Measurements from ENCODE around the gene DPY30. TPM values are rescaled to one million over a fixed set of nuclear protein-coding genes. Genes with fewer than 3 reads are reported as not detected.

DPY30 gene
- polyA plus RNA-seq, 1 of the 3 experiments (the other 2 are of a cell fraction): 155 TPM

DNA sequence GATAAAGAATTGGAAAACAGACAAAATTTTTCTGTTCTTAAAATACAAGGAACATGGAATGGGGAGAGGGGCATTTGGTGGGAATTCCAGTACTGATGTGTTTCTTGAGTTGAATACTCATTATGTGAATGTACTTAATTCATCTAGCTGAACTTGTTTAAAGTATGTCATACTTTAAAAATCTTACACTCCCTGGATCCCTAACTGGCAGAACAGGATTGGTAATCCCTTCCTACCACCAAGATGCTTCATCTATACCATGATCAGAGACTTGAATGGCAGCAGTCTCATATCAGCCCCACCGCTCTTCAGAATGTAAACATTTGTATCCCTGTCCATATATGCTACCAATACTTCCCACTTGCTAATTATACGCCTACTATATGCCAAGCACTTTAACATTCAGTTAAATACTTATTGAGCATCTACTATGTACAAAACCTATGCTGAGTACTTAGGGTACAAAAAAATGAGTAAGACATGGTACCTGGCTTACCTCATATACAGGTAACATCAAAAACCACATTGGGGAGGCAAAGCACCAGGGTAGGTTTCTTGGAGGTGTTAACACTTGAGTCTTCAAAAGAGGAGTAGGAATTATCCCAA lies 34.1 kb downstream of the DPY30 start:
- Histone ChIP-seq H3K9me3 (no peaks in the 10 kb centered on the region), H4K20me1 (ENCODE audit: insufficient read depth) (peaks cover 82% of the 10 kb centered on the region), H3K79me2 (ENCODE audit: insufficient read depth) (peaks cover 93% of the 10 kb centered on the region), H3K9ac (no peak overlapping the region), H3K27me3 (ENCODE audit: insufficient read depth) (no peaks in the 10 kb centered on the region), H3F3A (replicated peaks; ENCODE audit: insufficient read depth) (peaks cover 11% of the 10 kb centered on the region), H2AFZ (ENCODE audit: low read depth) (no peak overlapping the region), H3K4me1 (ENCODE audit: control insufficient read depth in 1 of 2, insufficient read depth in 2 of 2, low read depth in 1 of 2, low read length in 1 of 2) (peaks cover 0 to 11% of the 10 kb centered on the region in 2 experiments; a peak in 3 of 4 replicates), H3K27ac (ENCODE audit: low read depth in 2 of 2, low read length in 1 of 2) (no peak overlapping the region), H3K4me3 (ENCODE audit: low read depth in 2 of 2, low read length in 1 of 2) (no peak overlapping the region), H3K36me3 (replicated peaks in 1 of 2; ENCODE audit: control insufficient read depth in 1 of 2, insufficient read depth in 2 of 2, low read length in 1 of 2) (peaks cover 3 to 5% of the 10 kb centered on the region in 2 experiments), H3K9me2 (no peaks in the 10 kb centered on the region), H3K4me2 (no peak overlapping the region)
- 98% methylated on average over 2 of the region's 2 CpGs for WGBS (ENCODE audit: low lambda C conversion rate)
- ChIA-PET CTCF (no interaction called here), POLR2A (interaction anchor here (0.6 kb wide), 1 partner anchor 50 kb away, joined by 3 read pairs; no protein-coding TSS in a partner anchor)
- DNase-seq: no peak
- TF ChIP-seq MEF2A (IDR thresholded peaks at IDR 0.05; ENCODE audit: borderline replicate concordance, low read depth): no peak
- TF ChIP-seq EP300 (IDR thresholded peaks at IDR 0.05; ENCODE audit: borderline replicate concordance in 1 of 2, low read depth in 1 of 2, low read length in 1 of 2): no peak
- TF ChIP-seq, protein P1, sequence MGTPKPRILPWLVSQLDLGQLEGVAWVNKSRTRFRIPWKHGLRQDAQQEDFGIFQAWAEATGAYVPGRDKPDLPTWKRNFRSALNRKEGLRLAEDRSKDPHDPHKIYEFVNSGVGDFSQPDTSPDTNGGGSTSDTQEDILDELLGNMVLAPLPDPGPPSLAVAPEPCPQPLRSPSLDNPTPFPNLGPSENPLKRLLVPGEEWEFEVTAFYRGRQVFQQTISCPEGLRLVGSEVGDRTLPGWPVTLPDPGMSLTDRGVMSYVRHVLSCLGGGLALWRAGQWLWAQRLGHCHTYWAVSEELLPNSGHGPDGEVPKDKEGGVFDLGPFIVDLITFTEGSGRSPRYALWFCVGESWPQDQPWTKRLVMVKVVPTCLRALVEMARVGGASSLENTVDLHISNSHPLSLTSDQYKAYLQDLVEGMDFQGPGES (IDR thresholded peaks at IDR 0.05; ENCODE audit: low read depth, low read length): no peak
- no peak for TF ChIP-seq RFX5 (IDR thresholded peaks at IDR 0.05; ENCODE audit: low read length)
- TF ChIP-seq, protein P2, sequence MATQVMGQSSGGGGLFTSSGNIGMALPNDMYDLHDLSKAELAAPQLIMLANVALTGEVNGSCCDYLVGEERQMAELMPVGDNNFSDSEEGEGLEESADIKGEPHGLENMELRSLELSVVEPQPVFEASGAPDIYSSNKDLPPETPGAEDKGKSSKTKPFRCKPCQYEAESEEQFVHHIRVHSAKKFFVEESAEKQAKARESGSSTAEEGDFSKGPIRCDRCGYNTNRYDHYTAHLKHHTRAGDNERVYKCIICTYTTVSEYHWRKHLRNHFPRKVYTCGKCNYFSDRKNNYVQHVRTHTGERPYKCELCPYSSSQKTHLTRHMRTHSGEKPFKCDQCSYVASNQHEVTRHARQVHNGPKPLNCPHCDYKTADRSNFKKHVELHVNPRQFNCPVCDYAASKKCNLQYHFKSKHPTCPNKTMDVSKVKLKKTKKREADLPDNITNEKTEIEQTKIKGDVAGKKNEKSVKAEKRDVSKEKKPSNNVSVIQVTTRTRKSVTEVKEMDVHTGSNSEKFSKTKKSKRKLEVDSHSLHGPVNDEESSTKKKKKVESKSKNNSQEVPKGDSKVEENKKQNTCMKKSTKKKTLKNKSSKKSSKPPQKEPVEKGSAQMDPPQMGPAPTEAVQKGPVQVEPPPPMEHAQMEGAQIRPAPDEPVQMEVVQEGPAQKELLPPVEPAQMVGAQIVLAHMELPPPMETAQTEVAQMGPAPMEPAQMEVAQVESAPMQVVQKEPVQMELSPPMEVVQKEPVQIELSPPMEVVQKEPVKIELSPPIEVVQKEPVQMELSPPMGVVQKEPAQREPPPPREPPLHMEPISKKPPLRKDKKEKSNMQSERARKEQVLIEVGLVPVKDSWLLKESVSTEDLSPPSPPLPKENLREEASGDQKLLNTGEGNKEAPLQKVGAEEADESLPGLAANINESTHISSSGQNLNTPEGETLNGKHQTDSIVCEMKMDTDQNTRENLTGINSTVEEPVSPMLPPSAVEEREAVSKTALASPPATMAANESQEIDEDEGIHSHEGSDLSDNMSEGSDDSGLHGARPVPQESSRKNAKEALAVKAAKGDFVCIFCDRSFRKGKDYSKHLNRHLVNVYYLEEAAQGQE (IDR thresholded peaks at IDR 0.05; ENCODE audit: low read depth, low read length): no peak
- TF ChIP-seq, protein P3, sequence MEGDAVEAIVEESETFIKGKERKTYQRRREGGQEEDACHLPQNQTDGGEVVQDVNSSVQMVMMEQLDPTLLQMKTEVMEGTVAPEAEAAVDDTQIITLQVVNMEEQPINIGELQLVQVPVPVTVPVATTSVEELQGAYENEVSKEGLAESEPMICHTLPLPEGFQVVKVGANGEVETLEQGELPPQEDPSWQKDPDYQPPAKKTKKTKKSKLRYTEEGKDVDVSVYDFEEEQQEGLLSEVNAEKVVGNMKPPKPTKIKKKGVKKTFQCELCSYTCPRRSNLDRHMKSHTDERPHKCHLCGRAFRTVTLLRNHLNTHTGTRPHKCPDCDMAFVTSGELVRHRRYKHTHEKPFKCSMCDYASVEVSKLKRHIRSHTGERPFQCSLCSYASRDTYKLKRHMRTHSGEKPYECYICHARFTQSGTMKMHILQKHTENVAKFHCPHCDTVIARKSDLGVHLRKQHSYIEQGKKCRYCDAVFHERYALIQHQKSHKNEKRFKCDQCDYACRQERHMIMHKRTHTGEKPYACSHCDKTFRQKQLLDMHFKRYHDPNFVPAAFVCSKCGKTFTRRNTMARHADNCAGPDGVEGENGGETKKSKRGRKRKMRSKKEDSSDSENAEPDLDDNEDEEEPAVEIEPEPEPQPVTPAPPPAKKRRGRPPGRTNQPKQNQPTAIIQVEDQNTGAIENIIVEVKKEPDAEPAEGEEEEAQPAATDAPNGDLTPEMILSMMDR (IDR thresholded peaks at IDR 0.05): no peak
- no peak for TF ChIP-seq CHD2 (IDR thresholded peaks at IDR 0.05; ENCODE audit: low read length, partially characterized antibody)
- TF ChIP-seq EZH2phosphoT487 (IDR thresholded peaks at IDR 0.05; ENCODE audit: borderline replicate concordance, low read depth): no peak
- TF ChIP-seq FOSL2 (IDR thresholded peaks at IDR 0.05; ENCODE audit: borderline replicate concordance, low read depth): no peak
- no peak for TF ChIP-seq RAD21 (IDR thresholded peaks at IDR 0.05; ENCODE audit: low read length)
- TF ChIP-seq RCOR1 (IDR thresholded peaks at IDR 0.05; ENCODE audit: low read length): no peak
- no peak for TF ChIP-seq YY1 (IDR thresholded peaks at IDR 0.05; ENCODE audit: low read depth)
- TF ChIP-seq SMC3 (IDR thresholded peaks at IDR 0.05; ENCODE audit: low read depth, low read length): no peak
- TF ChIP-seq GATA2 (CRISPR knock-in tag; IDR thresholded peaks at IDR 0.05): no peak
- no peak for TF ChIP-seq MXI1 (IDR thresholded peaks at IDR 0.05; ENCODE audit: low read depth, low read length)
- TF ChIP-seq JUND (IDR thresholded peaks at IDR 0.05): no peak
- TF ChIP-seq FOXJ3 (CRISPR knock-in tag; IDR thresholded peaks at IDR 0.05): no peak
- TF ChIP-seq, protein P4, sequence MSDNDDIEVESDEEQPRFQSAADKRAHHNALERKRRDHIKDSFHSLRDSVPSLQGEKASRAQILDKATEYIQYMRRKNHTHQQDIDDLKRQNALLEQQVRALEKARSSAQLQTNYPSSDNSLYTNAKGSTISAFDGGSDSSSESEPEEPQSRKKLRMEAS (IDR thresholded peaks at IDR 0.05; ENCODE audit: low read depth): no peak
